Loucy (cell line): Measurements from ENCODE around the gene AKAP6.

ENCODE experiments used
- H2AFZ ChIP-seq: fragments of 200-600 bp; sonication (generic); 2 replicates; pipeline ENCODE4 v1.6.0; 2016; ENCODE audit warnings: antibody characterized with exemption, mild to moderate bottlenecking, low read length, moderate library complexity
- H3F3A ChIP-seq: fragments of 200-600 bp; 2 replicates; pipeline ENCODE4 v1.6.0; 2016; ENCODE audit warnings: antibody characterized with exemption, low read depth, mild to moderate bottlenecking
- H3K27me3 ChIP-seq: fragments of 200-600 bp; sonication (generic); 2 replicates; pipeline ENCODE4 v1.6.1; 2014; ENCODE audit warnings: low read length, mild to moderate bottlenecking; ENCODE audit not compliant: insufficient read depth, poor library complexity, severe bottlenecking
- H3K36me3 ChIP-seq: fragments of 200-600 bp; sonication (generic); 2 replicates; pipeline ENCODE4 v1.6.1; 2016; ENCODE audit warnings: low read length; ENCODE audit not compliant: insufficient read depth
- H3K4me1 ChIP-seq: fragments of 200-600 bp; sonication (generic); 2 replicates; pipeline ENCODE4 v1.5.1; 2014; ENCODE audit warnings: low read length, mild to moderate bottlenecking; ENCODE audit not compliant: insufficient read depth, poor library complexity, severe bottlenecking
- H3K4me2 ChIP-seq: fragments of 200-600 bp; sonication (generic); 2 replicates; pipeline ENCODE4 v1.6.0; 2014; ENCODE audit warnings: antibody characterized with exemption, low read length, low read depth, mild to moderate bottlenecking; ENCODE audit not compliant: poor library complexity, severe bottlenecking
- H3K4me3 ChIP-seq: fragments of 200-600 bp; sonication (generic); 2 replicates; pipeline ENCODE4 v1.5.1; 2014; ENCODE audit warnings: low read length, mild to moderate bottlenecking, mixed read lengths; ENCODE audit not compliant: poor library complexity, severe bottlenecking
- H3K79me2 ChIP-seq: fragments of 200-600 bp; sonication (generic); 2 replicates; pipeline ENCODE4 v1.6.1; 2014; ENCODE audit warnings: low read length; ENCODE audit not compliant: insufficient read depth
- H3K9ac ChIP-seq: fragments of 200-600 bp; sonication (generic); 2 replicates; pipeline ENCODE4 v1.6.0; 2014; ENCODE audit warnings: mild to moderate bottlenecking, low read depth, low read length, moderate library complexity; ENCODE audit not compliant: poor library complexity, severe bottlenecking
- H3K9me2 ChIP-seq: fragments of 200-600 bp; sonication (generic); replicated peaks from 2 replicates; pipeline ENCODE4 v1.6.1; 2016; ENCODE audit warnings: low read depth, low read length, mixed read lengths
- H3K9me3 ChIP-seq: fragments of 200-600 bp; sonication (generic); 2 replicates; pipeline ENCODE4 v1.6.1; 2014; ENCODE audit warnings: mild to moderate bottlenecking, antibody characterized with exemption, low read length, low read depth; ENCODE audit not compliant: insufficient read depth
- H4K20me1 ChIP-seq: fragments of 200-600 bp; sonication (generic); 2 replicates; pipeline ENCODE4 v1.6.0; 2014; ENCODE audit warnings: antibody characterized with exemption, low read length, mild to moderate bottlenecking; ENCODE audit not compliant: insufficient read depth, poor library complexity, severe bottlenecking
- CTCF ChIP-seq: fragments of 200-600 bp; sonication (generic); conservative IDR thresholded peaks from 2 replicates; pipeline ENCODE4 v1.5.1; 2014; ENCODE audit warnings: mild to moderate bottlenecking, antibody characterized with exemption, low read length
- EZH2phosphoT487 ChIP-seq: fragments of 200-600 bp; IDR thresholded peaks from 2 replicates; pipeline ENCODE4 v1.6.1; 2018; ENCODE audit warnings: antibody characterized with exemption, mild to moderate bottlenecking, moderate library complexity, borderline replicate concordance

Gene AKAP6

DNA sequence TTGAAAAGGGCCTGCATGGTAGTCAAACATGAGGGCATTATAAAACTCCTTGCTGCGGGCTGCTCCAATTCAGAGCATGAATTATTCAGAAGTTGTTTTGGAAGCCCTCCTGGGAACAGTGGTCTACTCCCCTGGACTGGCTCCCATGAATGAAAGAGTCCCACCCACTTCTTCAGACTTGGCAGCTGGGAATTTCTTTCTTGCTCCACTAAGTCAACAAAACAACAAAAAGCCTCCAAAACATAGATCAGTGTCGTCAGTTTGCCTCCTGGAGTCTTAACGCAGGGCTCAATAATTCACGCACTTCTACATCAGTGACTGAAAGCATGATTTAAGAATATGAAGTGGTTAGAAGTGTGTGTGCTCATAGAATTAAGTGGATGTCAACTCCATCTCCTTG, 37.9 kb downstream of the AKAP6 start:
- no peaks in the 10 kb centered on the region for H3K27me3 ChIP-seq
- no peaks in the 10 kb centered on the region for H3K36me3 ChIP-seq
- no peaks in the 10 kb centered on the region for H3K79me2 ChIP-seq
- no peak overlapping the region for H3K9ac ChIP-seq
- H3F3A ChIP-seq: peaks cover 8% of the 10 kb centered on the region; the same call in 1 of the 2 replicates
- peaks cover 58% of the 10 kb centered on the region for H3K4me1 ChIP-seq
- peak overlapping the region; percentile 5; the same call in 1 of the 2 replicates for H2AFZ ChIP-seq
- H3K9me2 ChIP-seq: no peaks in the 10 kb centered on the region
- H3K4me3 ChIP-seq: no peak overlapping the region
- no peak overlapping the region for H3K4me2 ChIP-seq
- H4K20me1 ChIP-seq: no peaks in the 10 kb centered on the region
- no peaks in the 10 kb centered on the region for H3K9me3 ChIP-seq
- TF ChIP-seq EZH2phosphoT487: no peak
- no peak for TF ChIP-seq CTCF

DNA sequence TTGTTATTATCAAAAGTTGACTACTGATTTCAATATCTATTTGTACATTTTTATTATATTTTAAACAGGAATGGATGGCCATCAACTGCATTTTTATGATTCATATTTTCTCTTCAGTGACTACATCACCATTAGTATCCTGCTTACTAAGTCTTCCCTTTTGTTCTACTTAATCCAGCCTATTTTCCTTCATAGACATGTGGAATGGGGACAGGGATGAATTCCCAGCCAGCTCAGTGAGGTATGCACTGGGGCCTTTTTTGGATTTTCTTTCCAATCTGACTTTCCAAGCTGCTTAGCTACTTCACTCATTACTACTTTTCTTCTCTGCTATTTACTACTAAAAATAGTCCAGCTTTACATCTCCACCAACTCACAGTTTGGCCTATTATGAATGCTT, 38.4 kb downstream of the AKAP6 start:
- H3K4me1 ChIP-seq: peaks cover 58% of the 10 kb centered on the region
- H2AFZ ChIP-seq: 0 out of 2 replicates have a peak overlapping the region, but pooled peaks have one; percentile 34
- H3K4me2 ChIP-seq: peak overlapping the region; percentile 21
- no peaks in the 10 kb centered on the region for H4K20me1 ChIP-seq
- no peaks in the 10 kb centered on the region for H3K36me3 ChIP-seq
- H3K9ac ChIP-seq: no peak overlapping the region
- H3F3A ChIP-seq: peaks cover 8% of the 10 kb centered on the region; the same call in 1 of the 2 replicates
- no peaks in the 10 kb centered on the region for H3K9me2 ChIP-seq
- no peaks in the 10 kb centered on the region for H3K79me2 ChIP-seq
- TF ChIP-seq EZH2phosphoT487 (no peak), CTCF (no peak)
- H3K27me3 ChIP-seq: no peaks in the 10 kb centered on the region
- H3K4me3 ChIP-seq: no peak overlapping the region
- no peaks in the 10 kb centered on the region for H3K9me3 ChIP-seq

- H3K4me1 ChIP-seq: peaks cover 58% of the 10 kb centered on the region
- H3K36me3 ChIP-seq: no peaks in the 10 kb centered on the region
- H3K9me2 ChIP-seq: no peaks in the 10 kb centered on the region
- no peaks in the 10 kb centered on the region for H4K20me1 ChIP-seq
- H3K4me2 ChIP-seq: peak overlapping the region; percentile 21
- H3K79me2 ChIP-seq: no peaks in the 10 kb centered on the region
- H2AFZ ChIP-seq: 0 out of 2 replicates have a peak overlapping the region, but pooled peaks have one; percentile 34
- no peak for TF ChIP-seq CTCF
- TF ChIP-seq EZH2phosphoT487: no peak
- no peaks in the 10 kb centered on the region for H3K27me3 ChIP-seq
- peaks cover 8% of the 10 kb centered on the region; the same call in 1 of the 2 replicates for H3F3A ChIP-seq
- no peaks in the 10 kb centered on the region for H3K9me3 ChIP-seq
- H3K4me3 ChIP-seq: no peak overlapping the region
- H3K9ac ChIP-seq: no peak overlapping the region
Observed at GRCh38 chr14:32368107-32368506, 39.0 kb downstream of the AKAP6 start.
